Measurements from ENCODE around the gene SLMAP. TPM values are rescaled to one million over a fixed set of nuclear protein-coding genes. Genes with fewer than 3 reads are reported as not detected.

Gene SLMAP
- total and polyA plus RNA-seq, 2 of the 13 experiments (the other 11 are each of a cell fraction or from before 2014, with no cell fraction given): 24.0 to 48.3 TPM

- TF ChIP-seq ZBTB10 (CRISPR knock-in tag; IDR thresholded peaks at IDR 0.05; ENCODE audit: borderline replicate concordance) (peak; percentile 67; the same call in 1 of the 2 replicates), ZNF883 (CRISPR knock-in tag; IDR thresholded peaks at IDR 0.05; ENCODE audit: not compliant biosample characterization) (peak; percentile 40), ZNF563 (CRISPR knock-in tag; IDR thresholded peaks at IDR 0.05) (0 out of 2 replicates have a peak, but pooled peaks have one; percentile 32), ZNF761 (CRISPR knock-in tag; conservative IDR thresholded peaks at IDR 0.05) (peak; percentile 46; the same call in 1 of the 2 replicates), ZNF737 (CRISPR knock-in tag; IDR thresholded peaks at IDR 0.05; ENCODE audit: borderline replicate concordance) (no peak), NR2F6 (IDR thresholded peaks at IDR 0.05) (peak; percentile 94), NR2F6 (CRISPR knock-in tag; IDR thresholded peaks at IDR 0.05) (peak; percentile 96), ZNF318 (CRISPR knock-in tag; IDR thresholded peaks at IDR 0.05) (peak; percentile 92), PRDM10 (CRISPR knock-in tag; IDR thresholded peaks at IDR 0.05; ENCODE audit: low read depth) (0 out of 2 replicates have a peak, but pooled peaks have one; percentile 17), TOPORS (CRISPR knock-in tag; IDR thresholded peaks at IDR 0.05) (peak; percentile 66; the same call in 1 of the 2 replicates), FOXA1 (IDR thresholded peaks at IDR 0.05) (no peak), FOXA1 (CRISPR knock-in tag; IDR thresholded peaks at IDR 0.05) (peak; percentile 65; the same call in 1 of the 2 replicates), NFIC (IDR thresholded peaks at IDR 0.05; ENCODE audit: low read length) (peak; percentile 91), ARID2 (CRISPR knock-in tag; IDR thresholded peaks at IDR 0.05; ENCODE audit: borderline replicate concordance) (peak; percentile 6; the same call in 1 of the 2 replicates), RFXAP (CRISPR knock-in tag; IDR thresholded peaks at IDR 0.05; ENCODE audit: borderline replicate concordance) (peak; percentile 59; the same call in 1 of the 2 replicates)
These were observed 205.2 kb downstream of the SLMAP start (continued) for GRCh38 chr3:57961177-57961827.
